PC-3 (cell line): Measurements from ENCODE around the gene PARD6B. TPM values are rescaled to one million over a fixed set of nuclear protein-coding genes. Genes with fewer than 3 reads are reported as not detected.
A peak's percentile ranks its signal among the peaks of the same experiment; 100 is the strongest.

Experiments
- ATAC-seq: fragments of 200-7000 bp; cut with Tn5 transposase; 2 replicates; pipeline ENCODE4 v1.9.1; 2020; ENCODE audit warnings: mild to moderate bottlenecking, moderate library complexity
- BruUV-seq: library from RNA; stranded (reverse); fragments of 400-500 nt; replicated peaks from 2 replicates; lab custom pipeline; 2021; lab: Mats Ljungman, UMichigan
- CTCF ChIA-PET: fragments of 300-600 bp; sonication (Branson Sonifier 250); formaldehyde crosslinking; loops from one replicate; lab custom pipeline; 2022; ENCODE audit warnings: antibody characterized with exemption; lab: Charles Lee
- POLR2A ChIA-PET: fragments of 300-600 bp; sonication (Branson Sonifier 250); formaldehyde crosslinking; loops from one replicate; lab custom pipeline; 2022; ENCODE audit warnings: antibody characterized with exemption; ENCODE audit not compliant: unreplicated experiment; lab: Charles Lee
- DNase-seq: peaks from one replicate; pipeline ENCODE4 v3.0.0-alpha.2; 2015
- H2AFZ ChIP-seq: fragments of 300-600 bp; sonication (generic); 2 replicates; pipeline ENCODE4 v1.6.0; 2016; ENCODE audit warnings: antibody characterized with exemption, low read length
- H3F3A ChIP-seq: fragments of 300-600 bp; sonication (generic); one replicate; pipeline ENCODE4 v1.6.0; 2017; ENCODE audit warnings: antibody characterized with exemption, low read length, control low read depth, mild to moderate bottlenecking; ENCODE audit not compliant: unreplicated experiment
- H3K27ac ChIP-seq: fragments of 300-600 bp; sonication (generic); 2 replicates; pipeline ENCODE4 v1.5.1; 2016; ENCODE audit warnings: mild to moderate bottlenecking, low read length
- H3K27me3 ChIP-seq: fragments of 300-600 bp; sonication (generic); 2 replicates; pipeline ENCODE4 v1.6.1; 2016; ENCODE audit warnings: low read length, mixed read lengths
- H3K36me3 ChIP-seq: fragments of 300-600 bp; sonication (generic); 2 replicates; pipeline ENCODE4 v1.6.1; 2016; ENCODE audit warnings: low read depth, mixed run types, low read length, mixed read lengths
- H3K4me1 ChIP-seq: fragments of 300-600 bp; sonication (generic); 2 replicates; pipeline ENCODE4 v1.5.1; 2016; ENCODE audit warnings: low read length; ENCODE audit not compliant: insufficient read depth
- H3K4me2 ChIP-seq: fragments of 300-600 bp; sonication (generic); 2 replicates; pipeline ENCODE4 v1.6.0; 2016; ENCODE audit warnings: low read length
- H3K4me3 ChIP-seq: fragments of 300-600 bp; sonication (generic); 2 replicates; pipeline ENCODE4 v1.5.1; 2016; ENCODE audit warnings: mild to moderate bottlenecking, low read length, mixed read lengths
- H3K79me2 ChIP-seq: fragments of 300-600 bp; sonication (generic); 2 replicates; pipeline ENCODE4 v1.6.1; 2017; ENCODE audit warnings: low read length, mixed read lengths
- H3K9ac ChIP-seq: fragments of 300-600 bp; sonication (generic); 2 replicates; pipeline ENCODE4 v1.6.0; 2016; ENCODE audit warnings: mild to moderate bottlenecking, low read length
- H3K9me2 ChIP-seq: fragments of 300-600 bp; sonication (generic); replicated peaks from 2 replicates; pipeline ENCODE4 v1.6.1; 2016; ENCODE audit warnings: mixed run types, low read length, mixed read lengths
- H3K9me3 ChIP-seq: fragments of 300-600 bp; sonication (generic); 2 replicates; pipeline ENCODE4 v1.6.1; 2016; ENCODE audit warnings: low read length, mixed read lengths
- H4K20me1 ChIP-seq: fragments of 300-600 bp; sonication (generic); 2 replicates; pipeline ENCODE4 v1.6.1; 2016; ENCODE audit warnings: low read length, mixed read lengths
- CTCF ChIP-seq: fragments of 300-600 bp; sonication (generic); conservative IDR thresholded peaks from 2 replicates; pipeline ENCODE4 v1.5.1; 2017; ENCODE audit warnings: antibody characterized with exemption, low read depth, mild to moderate bottlenecking, low read length
- EZH2 ChIP-seq: fragments of 300-600 bp; sonication (generic); IDR thresholded peaks from one replicate; pipeline ENCODE4 v1.6.1; 2017; ENCODE audit warnings: antibody characterized with exemption, mild to moderate bottlenecking, low read length; ENCODE audit not compliant: unreplicated experiment
- EZH2phosphoT487 ChIP-seq: fragments of 300-600 bp; sonication (generic); IDR thresholded peaks from 2 replicates; pipeline ENCODE4 v1.6.1; 2018; ENCODE audit warnings: mild to moderate bottlenecking, antibody characterized with exemption, low read length, borderline replicate concordance
- intact Hi-C: fragments of 100-400 bp; cut with micrococcal nuclease; formaldehyde crosslinking; loops from 2 replicates; pipeline ENCODE4 v1.9.0; 2023
- total RNA-seq: library from RNA; depleted of rRNA; stranded (reverse); fragments of >200 nt; gene quantifications from 2 replicates; pipeline ENCODE4 v1.2.3, GENCODE V29; 2014

Gene PARD6B
- total RNA-seq, 1 experiment from 2014 or later = 4.3 TPM

- Histone ChIP-seq H3K36me3 (no peaks in the 10 kb centered on the region), H3K4me3 (no peak overlapping the region), H3K27ac (no peak overlapping the region), H3F3A (peaks cover 13% of the 10 kb centered on the region), H3K9me2 (no peaks in the 10 kb centered on the region), H3K9ac (no peak overlapping the region), H2AFZ (no peak overlapping the region), H3K9me3 (no peaks in the 10 kb centered on the region), H3K4me2 (no peak overlapping the region), H3K79me2 (no peaks in the 10 kb centered on the region), H3K4me1 (peaks cover 32% of the 10 kb centered on the region), H3K27me3 (no peaks in the 10 kb centered on the region), H4K20me1 (no peaks in the 10 kb centered on the region)
- POLR2A ChIA-PET = no interaction called here
- ATAC-seq (no peak), DNase-seq (no peak)
- no TSS peak for BruUV-seq
- no peak for TF ChIP-seq EZH2
- TF ChIP-seq CTCF = no peak
- TF ChIP-seq EZH2phosphoT487 = no peak
- intact Hi-C loops = no loop called here
- CTCF ChIA-PET = no interaction called here
Observed at GRCh38 chr20:50758992-50759391, 27.6 kb downstream of the PARD6B start.

GRCh38 chr20:50759678-50760077, 28.3 kb downstream of the PARD6B start:
- Histone ChIP-seq H3K9me2 (no peaks in the 10 kb centered on the region), H3K4me3 (no peak overlapping the region), H3K27ac (no peak overlapping the region), H3K27me3 (no peaks in the 10 kb centered on the region), H3K9ac (no peak overlapping the region), H4K20me1 (no peaks in the 10 kb centered on the region), H3K4me1 (peaks cover 38% of the 10 kb centered on the region), H3K36me3 (no peaks in the 10 kb centered on the region), H3K79me2 (no peaks in the 10 kb centered on the region), H3K4me2 (no peak overlapping the region), H3K9me3 (no peaks in the 10 kb centered on the region), H3F3A (peaks cover 13% of the 10 kb centered on the region), H2AFZ (no peak overlapping the region)
- ATAC-seq = no peak
- DNase-seq = no peak
- ChIA-PET POLR2A (no interaction called here), CTCF (no interaction called here)
- TF ChIP-seq CTCF (no peak), EZH2phosphoT487 (no peak), EZH2 (no peak)
- BruUV-seq = no TSS peak
- intact Hi-C loops = no loop called here

GRCh38 chr20:50762045-50762422, 30.7 kb downstream of the PARD6B start:
- peak overlapping the region; percentile 73 for H3K9ac ChIP-seq
- H3K79me2 ChIP-seq = no peaks in the 10 kb centered on the region
- CTCF ChIA-PET = interaction anchor here (0.6 kb wide), 1 partner anchor 10 kb away, joined by 4 read pairs; no protein-coding TSS in a partner anchor
- H3K4me2 ChIP-seq = peak overlapping the region; percentile 59
- H3K4me1 ChIP-seq = peaks cover 40% of the 10 kb centered on the region
- peak overlapping the region; percentile 32; the same call in 1 of the 2 replicates for H2AFZ ChIP-seq
- H3K9me3 ChIP-seq = no peaks in the 10 kb centered on the region
- H3K4me3 ChIP-seq = peak overlapping the region; percentile 15; the same call in 1 of the 2 replicates
- no TSS peak for BruUV-seq
- no peaks in the 10 kb centered on the region for H3K27me3 ChIP-seq
- no peaks in the 10 kb centered on the region for H3K36me3 ChIP-seq
- intact Hi-C loops = no loop called here
- DNase-seq (no peak), ATAC-seq (no peak; the same call in 1 of the 2 replicates)
- no peaks in the 10 kb centered on the region for H4K20me1 ChIP-seq
- peaks cover 13% of the 10 kb centered on the region for H3F3A ChIP-seq
- no peaks in the 10 kb centered on the region for H3K9me2 ChIP-seq
- peak overlapping the region; percentile 89 for H3K27ac ChIP-seq
- POLR2A ChIA-PET = no interaction called here
- TF ChIP-seq CTCF = no peak
- TF ChIP-seq EZH2 = no peak
- TF ChIP-seq EZH2phosphoT487 = no peak
